HEK293T (cell line): ENCODE measurements around the gene FILIP1L.

Experiments
- ARNT ChIP-seq: fragments of 450-650 bp; IDR thresholded peaks from 2 replicates; pipeline ENCODE4 v1.6.1; 2017; ENCODE audit warnings: mild to moderate bottlenecking
- NFRKB ChIP-seq: fragments of 450-650 bp; IDR thresholded peaks from 2 replicates; pipeline ENCODE4 v1.6.1; 2016; ENCODE audit warnings: mild to moderate bottlenecking, moderate library complexity
- SUZ12 ChIP-seq: fragments of 450-650 bp; IDR thresholded peaks from 2 replicates; pipeline ENCODE4 v1.6.1; 2016; ENCODE audit warnings: mild to moderate bottlenecking
- ZNF384 ChIP-seq: fragments of 450-650 bp; IDR thresholded peaks from 2 replicates; pipeline ENCODE4 v1.6.1; 2016

GRCh38 chr3:99892332-99892731 lies 222.0 kb downstream of the FILIP1L start:
- TF ChIP-seq ARNT (no peak), SUZ12 (no peak), NFRKB (no peak), ZNF384 (no peak)
